Measurements from ENCODE around the gene PTK6. TPM values are rescaled to one million over a fixed set of nuclear protein-coding genes. Genes with fewer than 3 reads are reported as not detected.

The PTK6 gene
- total RNA-seq, 1 donor from 2014 or later: 2.1 TPM

DNA sequence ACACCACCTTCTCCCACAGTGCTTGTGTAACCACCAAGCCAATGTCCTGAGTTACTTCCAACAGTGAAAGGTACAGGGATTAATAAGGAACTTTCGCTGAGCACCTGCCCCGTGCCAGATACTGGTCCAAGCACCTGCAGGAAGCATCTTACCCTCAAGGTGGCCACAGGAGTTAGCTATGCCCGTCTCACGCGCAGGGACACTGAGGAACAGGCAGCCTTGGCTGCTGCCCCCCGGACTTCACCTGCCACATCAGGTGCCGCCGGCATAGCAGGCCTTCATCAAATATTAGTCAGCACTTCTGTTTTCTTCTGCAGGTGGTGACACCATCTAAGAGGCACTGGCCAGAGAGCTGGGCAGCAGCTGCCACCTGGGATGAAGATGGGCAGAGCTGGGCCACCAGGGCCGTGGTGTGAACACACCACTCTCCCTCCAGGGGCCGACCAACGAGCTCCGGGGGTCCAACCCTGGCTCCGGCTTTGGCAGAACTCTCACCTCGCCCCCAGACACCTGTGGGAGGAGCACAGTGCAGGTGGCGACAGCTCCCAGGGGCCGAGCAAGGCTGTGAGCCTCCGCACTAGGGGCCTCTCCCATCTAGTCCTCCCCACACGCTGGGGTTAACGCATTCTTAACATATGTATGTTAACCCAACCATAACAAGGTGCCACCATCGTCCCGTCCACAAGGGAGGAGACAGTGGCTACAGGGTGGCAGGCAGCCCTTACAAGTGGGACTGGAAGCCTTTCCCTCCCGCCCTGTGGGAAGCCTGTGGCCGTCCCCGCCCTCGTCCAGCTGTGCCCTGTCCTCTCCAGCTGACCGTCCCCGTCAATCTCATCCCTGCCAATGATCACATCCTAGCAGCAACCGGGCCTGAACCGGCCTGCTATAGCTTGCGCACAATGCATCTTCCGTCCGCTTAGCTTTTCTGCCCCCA lies 19.5 kb downstream of the PTK6 start:
- DNase-seq (ENCODE audit: low read depth): peak; percentile 58

DNA sequence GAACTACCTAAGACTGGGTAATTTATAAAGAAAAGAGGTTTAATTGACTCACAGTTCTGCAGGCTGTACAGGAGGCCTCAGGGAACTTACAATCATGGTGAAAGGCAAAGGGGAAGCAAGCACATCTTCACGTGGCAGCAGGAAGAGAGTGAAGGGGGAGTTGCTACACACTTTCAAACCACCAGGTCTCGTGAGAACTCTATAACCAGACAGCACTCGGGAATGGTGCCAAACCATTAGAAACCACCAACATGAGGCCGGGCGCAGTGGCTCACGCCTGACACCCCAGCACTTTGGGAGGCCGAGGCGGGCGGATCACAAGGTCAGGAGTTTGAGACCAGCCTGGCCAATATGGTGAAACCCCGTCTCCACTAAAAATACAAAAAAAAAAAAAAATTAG lies 22.7 kb downstream of the PTK6 start:
- DNase-seq (ENCODE audit: low read depth): peak; percentile 30

- DNase-seq (ENCODE audit: low read depth): no peak
These were observed 24.0 kb downstream of the PTK6 start for GRCh38 chr20:63513207-63513606.

GRCh38 chr20:63509088-63509564 lies 28.1 kb downstream of the PTK6 start:
- DNase-seq (ENCODE audit: low read depth): peak; percentile 45

- no peak for DNase-seq (ENCODE audit: low read depth)
These were observed 29.0 kb downstream of the PTK6 start for GRCh38 chr20:63508072-63508768.

DNA sequence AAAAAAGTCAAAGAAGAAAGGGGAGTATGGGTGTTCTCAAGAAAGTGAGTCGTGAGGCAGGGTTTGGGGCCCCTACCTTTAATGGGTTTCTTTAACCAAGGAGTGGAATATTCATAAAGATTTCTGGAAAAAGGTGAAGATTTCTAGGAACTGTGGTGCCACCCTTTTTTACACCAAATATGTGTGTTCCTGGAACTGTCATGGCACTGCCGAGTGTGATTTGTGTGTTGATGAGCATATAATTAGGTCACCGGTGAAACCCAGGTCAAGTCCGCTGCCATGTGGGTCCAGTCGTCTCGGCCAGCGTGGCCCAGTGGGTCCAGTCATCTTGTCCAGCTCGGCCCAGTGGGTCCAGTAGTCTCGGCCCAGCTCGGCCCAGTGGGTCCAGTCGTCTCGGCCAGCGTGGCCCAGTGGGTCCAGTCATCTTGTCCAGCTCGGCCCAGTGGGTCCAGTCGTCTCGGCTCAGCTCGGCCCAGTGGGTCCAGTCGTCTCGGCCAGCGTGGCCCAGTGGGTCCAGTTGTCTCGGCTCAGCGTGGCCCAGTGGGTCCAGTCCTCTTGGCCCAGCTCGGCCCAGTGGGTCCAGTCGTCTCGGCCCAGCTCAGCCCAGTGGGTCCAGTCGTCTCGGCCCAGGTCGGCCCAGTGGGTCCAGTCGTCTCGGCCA lies 30.0 kb downstream of the PTK6 start:
- DNase-seq (ENCODE audit: low read depth): no peak

- no peak for DNase-seq (ENCODE audit: low read depth)
These were observed 31.5 kb downstream of the PTK6 start for GRCh38 chr20:63505723-63506122.

- DNase-seq (ENCODE audit: low read depth): no peak
These were observed 31.9 kb downstream of the PTK6 start for GRCh38 chr20:63505281-63505680.

- DNase-seq (ENCODE audit: low read depth): no peak
These were observed 32.5 kb downstream of the PTK6 start for GRCh38 chr20:63504642-63505041.

DNA sequence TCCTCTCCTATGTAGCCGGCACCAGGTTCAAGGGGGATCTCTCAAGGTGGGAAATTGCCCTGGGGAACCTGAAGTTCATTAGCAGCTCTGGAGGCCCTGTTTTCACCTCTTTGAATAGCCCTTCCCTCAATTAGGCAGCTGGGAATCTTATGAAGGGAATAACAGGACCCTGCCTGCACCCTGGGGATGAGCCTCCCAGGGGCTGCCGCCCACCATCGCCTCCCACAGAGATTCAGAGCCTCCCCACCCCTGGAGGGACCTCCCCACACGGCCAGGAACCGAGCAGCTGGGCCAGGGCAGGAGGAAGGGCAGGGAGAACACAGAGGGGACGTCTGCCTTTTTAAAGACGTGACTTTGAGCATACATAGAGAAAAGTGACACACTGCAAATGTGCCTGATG lies 33.7 kb downstream of the PTK6 start:
- no peak for DNase-seq (ENCODE audit: low read depth)

- no peak for DNase-seq (ENCODE audit: low read depth)
These were observed 34.5 kb downstream of the PTK6 start for GRCh38 chr20:63502671-63503172.

DNA sequence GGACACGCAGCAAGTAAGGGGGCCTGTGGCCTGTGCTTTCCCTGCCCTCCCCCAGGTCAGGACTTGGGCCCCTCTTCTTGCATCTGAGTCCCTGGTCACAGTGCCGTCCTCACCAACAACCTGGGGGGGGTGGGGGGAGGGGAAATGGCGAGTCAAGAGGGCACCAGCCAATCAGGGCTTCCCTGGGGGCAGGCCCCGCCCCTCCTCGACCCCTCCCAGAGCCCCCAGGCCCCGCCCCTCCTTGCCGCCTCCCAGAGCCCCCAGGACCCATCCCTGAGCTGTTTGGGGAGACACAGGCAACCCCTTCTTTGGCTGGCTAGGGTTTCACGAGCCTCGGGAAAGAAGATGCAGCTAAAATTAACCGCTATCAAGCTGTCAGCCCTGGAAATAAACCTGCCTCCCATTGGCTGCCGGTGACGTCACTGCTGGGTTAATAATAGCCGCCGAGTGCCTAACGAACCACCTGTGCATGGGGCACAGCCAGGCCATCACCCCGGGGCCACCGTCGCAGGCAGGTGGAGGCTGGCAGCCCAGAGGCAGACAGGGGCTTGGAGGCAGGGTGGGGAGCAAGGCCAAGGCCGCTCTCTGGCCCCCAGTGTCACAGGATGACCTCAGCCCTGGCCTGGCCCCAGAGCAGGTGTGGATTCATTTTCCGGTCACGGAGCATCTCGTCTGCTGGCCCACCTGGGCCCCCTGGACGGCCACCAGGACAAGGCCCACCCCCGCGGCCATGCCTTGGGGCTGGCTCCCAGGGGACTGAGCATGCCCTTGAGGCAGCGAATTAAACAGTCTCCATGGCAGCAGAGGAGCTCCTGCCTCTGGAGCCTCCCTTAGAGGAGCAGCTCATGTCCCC lies 35.1 kb downstream of the PTK6 start:
- DNase-seq (ENCODE audit: low read depth): peak; percentile 96

- peak; percentile 70 for DNase-seq (ENCODE audit: low read depth)
These were observed 36.0 kb downstream of the PTK6 start for GRCh38 chr20:63500902-63501817.

DNA sequence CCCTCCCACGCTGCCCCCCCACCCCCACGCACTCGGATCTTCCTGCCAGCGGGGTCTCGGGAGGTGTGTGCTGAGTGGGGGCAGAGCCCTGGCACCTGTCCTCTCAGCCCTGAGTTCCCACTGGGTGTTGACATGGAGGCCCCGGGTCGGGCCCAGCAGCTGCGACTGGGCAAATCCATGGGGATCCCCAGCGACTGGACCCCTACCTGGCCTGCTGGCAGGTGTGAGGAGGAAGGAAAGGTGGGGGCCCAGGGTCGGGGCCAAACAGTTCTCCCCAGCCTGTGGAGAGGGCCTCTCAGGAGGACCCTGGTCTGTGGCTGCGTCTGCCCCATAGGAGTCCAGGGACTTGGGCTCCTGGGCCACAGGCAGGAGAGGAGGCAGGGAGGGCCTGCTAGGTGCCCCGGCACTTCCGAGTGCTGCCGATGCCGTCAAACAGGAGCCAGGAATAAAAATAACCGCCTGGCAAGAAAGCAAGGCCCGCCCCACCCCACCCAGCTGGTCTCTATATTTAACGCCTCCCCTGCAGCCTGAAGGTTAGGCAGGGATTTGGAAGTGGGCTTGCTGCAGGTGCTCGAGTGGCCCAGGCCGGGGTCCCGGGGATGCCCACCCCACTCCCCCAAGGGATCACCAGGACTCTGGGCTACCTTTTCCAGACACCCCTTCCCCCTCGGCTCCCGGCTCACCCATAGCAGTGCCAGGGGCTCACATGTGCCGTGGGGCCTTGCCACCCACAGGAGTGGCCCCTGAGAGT lies 36.9 kb downstream of the PTK6 start:
- DNase-seq (ENCODE audit: low read depth): peak; percentile 55

DNA sequence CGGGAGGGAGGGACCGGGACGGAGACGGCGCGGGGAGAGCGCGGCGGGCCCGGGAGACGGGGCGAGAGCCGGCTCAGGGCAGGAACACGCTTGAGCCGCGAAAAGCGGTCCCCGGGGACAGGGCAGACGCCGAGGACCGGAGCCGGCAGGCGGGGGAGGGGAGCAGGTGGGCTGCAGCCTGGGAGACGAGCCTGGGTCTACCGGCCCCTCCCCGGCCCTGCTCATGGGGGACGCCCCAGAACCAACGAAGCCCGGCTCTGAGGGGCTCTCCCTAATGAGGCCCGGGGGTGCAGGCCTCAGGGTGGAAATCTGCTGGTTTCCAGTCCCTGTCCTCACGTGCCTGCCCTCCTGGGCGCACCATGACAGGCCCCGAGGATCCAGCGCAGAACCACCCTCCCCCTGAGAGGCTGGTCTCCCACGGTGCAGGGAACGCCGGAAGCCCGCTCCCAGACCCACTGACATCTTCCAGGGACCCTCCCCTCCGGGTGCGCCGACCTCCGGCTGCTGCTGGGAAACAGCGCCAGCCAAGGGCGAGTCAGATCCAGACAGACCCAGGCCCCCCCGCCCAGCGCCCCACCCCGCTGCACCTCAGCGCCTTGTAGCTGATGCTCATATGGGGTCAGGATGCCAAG lies 37.7 kb downstream of the PTK6 start:
- no peak for DNase-seq (ENCODE audit: low read depth)

DNA sequence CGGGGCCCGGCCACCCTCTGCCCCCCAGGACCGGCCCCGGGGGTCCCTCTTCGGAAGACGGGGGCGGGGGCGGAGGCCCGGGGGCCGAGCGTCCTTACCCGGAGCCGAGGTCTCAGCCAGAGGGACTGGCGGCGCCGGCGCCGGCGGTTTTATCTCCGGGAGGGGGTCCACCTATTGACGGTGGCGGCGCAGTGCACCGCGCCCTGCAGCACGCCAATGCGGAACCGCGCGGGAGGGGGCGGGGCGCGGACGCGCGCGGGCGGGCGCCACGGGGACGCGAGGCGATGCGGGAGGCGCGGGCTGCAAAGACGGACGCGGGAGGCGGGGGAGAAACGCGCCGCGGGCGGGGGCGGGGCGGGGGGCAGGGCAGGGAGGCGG lies 38.2 kb downstream of the PTK6 start, which contains the start of gene EEF1A2:
TSS of gene EEF1A2 (minus strand) at position 124 of the 378 bp plus-strand sequence. CDS start 1,320 bp downstream, outside the sequence.
- peak; percentile 45 for DNase-seq (ENCODE audit: low read depth)

DNA sequence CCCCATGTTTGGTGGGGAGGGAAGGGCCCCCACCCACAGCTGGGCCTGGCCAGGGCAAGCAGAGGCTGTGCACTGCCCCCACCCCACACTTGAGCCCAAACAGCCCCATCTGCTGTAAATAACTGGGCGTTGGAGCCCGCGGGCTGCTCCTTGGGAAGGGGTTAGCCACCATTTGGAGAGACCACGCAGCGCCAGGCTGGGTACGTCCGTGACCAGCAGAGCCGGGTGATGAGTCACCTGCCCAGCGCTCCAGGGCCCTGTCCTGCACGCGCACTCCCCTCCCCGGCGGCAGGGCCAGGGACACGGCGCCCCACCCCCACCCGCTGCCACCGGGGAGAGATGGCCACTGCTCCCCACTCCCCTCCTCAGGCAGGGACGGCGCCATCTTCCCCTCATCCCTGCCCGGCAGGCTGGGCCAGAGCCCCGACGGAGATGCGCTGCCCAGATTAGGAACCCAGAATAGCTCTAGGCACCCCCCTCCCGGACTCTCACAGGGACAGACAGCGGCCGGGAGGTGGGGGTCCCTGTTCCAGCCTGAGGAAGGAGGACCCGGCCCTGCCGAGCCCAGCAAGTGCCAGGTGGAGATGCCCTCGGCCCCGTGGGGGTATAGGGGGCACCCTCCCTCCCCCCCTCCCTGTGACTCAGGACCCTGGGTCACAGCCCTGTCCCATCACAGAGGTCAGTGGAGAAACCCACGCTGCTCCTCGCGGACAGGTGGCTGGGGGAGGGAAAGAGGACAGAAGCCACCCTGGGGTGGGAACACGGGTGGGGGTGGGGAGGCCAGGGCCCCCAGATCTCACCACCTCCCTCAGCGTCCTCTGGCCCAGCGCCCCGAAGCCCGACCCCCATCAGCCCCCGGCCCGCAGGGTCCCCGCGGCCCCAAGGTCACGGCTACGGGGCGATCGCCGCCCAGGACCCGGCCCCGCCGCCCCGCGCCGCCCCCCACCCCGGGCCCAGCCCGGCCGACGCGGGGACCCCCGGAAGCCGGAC lies 38.9 kb downstream of the PTK6 start:
- DNase-seq (ENCODE audit: low read depth): peak; percentile 87
